ENCODE measurements around the gene FOXL2.

The FOXL2 gene

DNA sequence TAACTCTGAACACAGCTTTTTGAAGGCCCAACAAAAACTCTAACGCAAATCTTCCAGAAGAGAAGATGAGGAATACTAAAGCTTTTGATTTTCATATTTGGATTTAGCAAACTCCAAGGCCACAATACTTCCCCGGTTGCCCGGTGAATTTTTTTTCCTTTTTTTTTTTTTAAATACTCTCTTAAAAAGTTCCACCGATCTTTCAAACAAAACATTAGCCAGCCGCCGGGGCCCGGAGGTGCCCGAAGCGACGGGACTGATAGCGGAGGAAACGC is 2.3 kb downstream of the FOXL2 start:
- no peaks in the 10 kb centered on the region for H3K9me3 ChIP-seq (ENCODE audit: control insufficient read depth, insufficient read depth, low read length)
- peaks cover 6% of the 10 kb centered on the region; the same call in 1 of the 2 replicates for H3K4me1 ChIP-seq (ENCODE audit: control insufficient read depth, low read length)
- H3K9me2 ChIP-seq (replicated peaks; ENCODE audit: control insufficient read depth, low read length), result no peaks in the 10 kb centered on the region
- no peaks in the 10 kb centered on the region for H3K36me3 ChIP-seq (ENCODE audit: control insufficient read depth, low read length)
- H3K4me3 ChIP-seq (ENCODE audit: low read length), result no peak overlapping the region
- H4K20me1 ChIP-seq (ENCODE audit: control insufficient read depth, insufficient read depth, low read depth, low read length), result no peaks in the 10 kb centered on the region
- H3K27me3 ChIP-seq (ENCODE audit: control insufficient read depth, low read length), result peaks cover 60% of the 10 kb centered on the region
- no peak for TF ChIP-seq EZH2phosphoT487 (IDR thresholded peaks at IDR 0.05; ENCODE audit: borderline replicate concordance, low read length)
- TF ChIP-seq, protein P1, sequence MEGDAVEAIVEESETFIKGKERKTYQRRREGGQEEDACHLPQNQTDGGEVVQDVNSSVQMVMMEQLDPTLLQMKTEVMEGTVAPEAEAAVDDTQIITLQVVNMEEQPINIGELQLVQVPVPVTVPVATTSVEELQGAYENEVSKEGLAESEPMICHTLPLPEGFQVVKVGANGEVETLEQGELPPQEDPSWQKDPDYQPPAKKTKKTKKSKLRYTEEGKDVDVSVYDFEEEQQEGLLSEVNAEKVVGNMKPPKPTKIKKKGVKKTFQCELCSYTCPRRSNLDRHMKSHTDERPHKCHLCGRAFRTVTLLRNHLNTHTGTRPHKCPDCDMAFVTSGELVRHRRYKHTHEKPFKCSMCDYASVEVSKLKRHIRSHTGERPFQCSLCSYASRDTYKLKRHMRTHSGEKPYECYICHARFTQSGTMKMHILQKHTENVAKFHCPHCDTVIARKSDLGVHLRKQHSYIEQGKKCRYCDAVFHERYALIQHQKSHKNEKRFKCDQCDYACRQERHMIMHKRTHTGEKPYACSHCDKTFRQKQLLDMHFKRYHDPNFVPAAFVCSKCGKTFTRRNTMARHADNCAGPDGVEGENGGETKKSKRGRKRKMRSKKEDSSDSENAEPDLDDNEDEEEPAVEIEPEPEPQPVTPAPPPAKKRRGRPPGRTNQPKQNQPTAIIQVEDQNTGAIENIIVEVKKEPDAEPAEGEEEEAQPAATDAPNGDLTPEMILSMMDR (IDR thresholded peaks at IDR 0.05; ENCODE audit: low read depth, low read length, poor library complexity, severe bottlenecking), result no peak
- no peaks in the 10 kb centered on the region for H3K79me2 ChIP-seq (ENCODE audit: control insufficient read depth, low read length)
- no peak overlapping the region for H3K27ac ChIP-seq (ENCODE audit: low read depth, low read length)
- H3K4me2 ChIP-seq (ENCODE audit: low read length), result no peak overlapping the region
- H3F3A ChIP-seq (ENCODE audit: control insufficient read depth, insufficient read depth), result no peaks in the 10 kb centered on the region

DNA sequence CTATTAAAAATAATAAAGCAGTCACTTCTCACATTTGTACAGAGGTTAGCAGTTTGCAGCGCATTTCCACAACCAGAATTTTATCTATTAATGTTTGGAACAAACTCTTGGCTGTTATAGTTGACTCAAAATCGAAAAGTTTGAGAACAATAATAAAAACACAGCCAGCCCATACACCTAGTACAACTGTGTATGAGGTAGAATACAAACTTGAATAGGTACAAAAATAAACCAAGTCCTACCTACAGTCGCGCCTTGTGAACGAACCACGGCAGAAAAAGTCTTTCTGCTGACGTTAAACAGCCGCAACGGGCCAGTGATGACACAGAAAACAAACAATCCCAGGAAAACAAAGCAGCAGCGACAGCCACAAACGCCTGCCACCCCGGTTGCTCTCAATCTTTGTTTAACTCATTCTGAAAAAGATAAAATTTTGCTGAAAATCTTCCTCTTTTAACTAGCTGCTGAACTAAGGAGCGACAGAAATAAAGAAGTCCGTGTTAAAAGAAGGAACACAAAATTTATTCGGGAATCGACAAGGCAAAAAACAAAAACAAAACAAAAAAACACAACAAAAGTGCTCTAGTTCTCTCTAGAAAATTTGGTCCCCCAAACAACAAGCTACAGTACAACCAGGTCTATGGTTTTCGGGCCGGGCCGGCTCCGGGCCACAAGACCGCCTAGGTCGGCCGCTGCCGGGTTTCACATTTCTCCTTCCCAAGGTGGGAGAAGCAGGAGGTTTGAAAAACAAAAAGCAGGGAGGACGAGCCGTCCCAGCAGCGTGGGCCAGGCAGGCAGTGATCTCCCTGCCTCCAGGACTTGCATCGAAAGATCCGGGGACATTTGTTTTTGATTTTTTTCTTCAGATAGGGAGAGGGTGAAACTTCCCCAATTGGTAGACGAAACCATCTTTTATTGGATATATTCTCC is 2.9 kb downstream of the FOXL2 start:
- Histone ChIP-seq H3K9me3 (ENCODE audit: control insufficient read depth, insufficient read depth, low read length) (no peaks in the 10 kb centered on the region), H3K36me3 (ENCODE audit: control insufficient read depth, low read length) (no peaks in the 10 kb centered on the region), H3K4me2 (ENCODE audit: low read length) (no peak overlapping the region), H3K27ac (ENCODE audit: low read depth, low read length) (no peak overlapping the region), H3K9me2 (replicated peaks; ENCODE audit: control insufficient read depth, low read length) (no peaks in the 10 kb centered on the region), H3F3A (ENCODE audit: control insufficient read depth, insufficient read depth) (no peaks in the 10 kb centered on the region), H3K27me3 (ENCODE audit: control insufficient read depth, low read length) (peaks cover 60% of the 10 kb centered on the region), H3K79me2 (ENCODE audit: control insufficient read depth, low read length) (no peaks in the 10 kb centered on the region), H3K4me1 (ENCODE audit: control insufficient read depth, low read length) (peaks cover 2% of the 10 kb centered on the region; the same call in 1 of the 2 replicates), H3K4me3 (ENCODE audit: low read length) (no peak overlapping the region), H4K20me1 (ENCODE audit: control insufficient read depth, insufficient read depth, low read depth, low read length) (no peaks in the 10 kb centered on the region)
- TF ChIP-seq, protein P1 (IDR thresholded peaks at IDR 0.05; ENCODE audit: low read depth, low read length, poor library complexity, severe bottlenecking), result no peak
- TF ChIP-seq EZH2phosphoT487 (IDR thresholded peaks at IDR 0.05; ENCODE audit: borderline replicate concordance, low read length), result no peak

DNA sequence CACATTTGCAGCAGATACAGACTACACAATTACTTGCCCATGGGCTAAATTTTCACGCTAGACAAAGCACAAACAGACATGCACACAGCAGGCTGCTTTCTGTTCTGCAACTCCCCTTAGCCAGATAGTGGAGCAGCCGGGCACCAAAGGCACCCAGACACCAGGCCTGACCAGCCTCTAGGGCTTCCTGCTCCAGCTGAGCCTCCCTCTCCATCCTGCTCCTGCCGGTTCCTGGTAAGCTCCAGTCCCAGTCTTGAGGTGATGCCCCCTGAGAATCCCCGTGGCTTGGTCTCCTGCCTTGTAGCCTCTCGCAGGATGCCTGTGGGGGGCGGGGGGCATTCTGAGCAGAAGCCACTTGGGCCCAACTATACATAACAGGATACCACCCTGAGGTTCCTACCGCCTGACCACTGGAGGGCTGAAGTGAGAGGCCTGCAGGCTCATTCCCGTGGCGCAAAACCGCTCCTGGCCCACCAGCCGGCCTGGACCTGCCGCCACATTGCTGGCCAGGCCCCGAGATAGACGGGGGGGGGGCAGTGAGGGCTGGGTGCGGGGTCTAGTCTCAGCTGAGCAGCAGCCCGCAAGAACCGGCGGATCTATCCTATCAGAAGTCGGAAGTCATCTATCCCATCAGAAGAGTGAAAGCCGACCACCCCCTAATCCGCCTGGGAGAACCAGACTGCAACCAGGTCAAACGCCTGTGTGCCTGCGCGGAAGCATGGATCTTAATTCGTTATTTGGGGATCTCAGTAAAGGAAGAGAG is 3.9 kb downstream of the FOXL2 start:
- no peaks in the 10 kb centered on the region for H3K79me2 ChIP-seq (ENCODE audit: control insufficient read depth, low read length)
- no peaks in the 10 kb centered on the region for H3K9me2 ChIP-seq (replicated peaks; ENCODE audit: control insufficient read depth, low read length)
- no peak overlapping the region for H3K4me3 ChIP-seq (ENCODE audit: low read length)
- TF ChIP-seq, protein P1 (IDR thresholded peaks at IDR 0.05; ENCODE audit: low read depth, low read length, poor library complexity, severe bottlenecking), result no peak
- no peak for TF ChIP-seq EZH2phosphoT487 (IDR thresholded peaks at IDR 0.05; ENCODE audit: borderline replicate concordance, low read length)
- H3K9me3 ChIP-seq (ENCODE audit: control insufficient read depth, insufficient read depth, low read length), result no peaks in the 10 kb centered on the region
- no peaks in the 10 kb centered on the region for H3K4me1 ChIP-seq (ENCODE audit: control insufficient read depth, low read length)
- peaks cover 60% of the 10 kb centered on the region for H3K27me3 ChIP-seq (ENCODE audit: control insufficient read depth, low read length)
- no peaks in the 10 kb centered on the region for H3K36me3 ChIP-seq (ENCODE audit: control insufficient read depth, low read length)
- H4K20me1 ChIP-seq (ENCODE audit: control insufficient read depth, insufficient read depth, low read depth, low read length), result no peaks in the 10 kb centered on the region
- H3F3A ChIP-seq (ENCODE audit: control insufficient read depth, insufficient read depth), result no peaks in the 10 kb centered on the region
- no peak overlapping the region for H3K4me2 ChIP-seq (ENCODE audit: low read length)
- H3K27ac ChIP-seq (ENCODE audit: low read depth, low read length), result no peak overlapping the region

Measured in DOHH2 (cell line).